H1 (cell line): Measurements from ENCODE around the gene SYT13.

ENCODE experiments used
- BACH1 ChIP-seq: IDR thresholded peaks from 2 replicates; pipeline ENCODE4 v1.6.1; 2012; ENCODE audit warnings: low read length, improper control_type of control experiment
- CHD1 ChIP-seq: IDR thresholded peaks from 2 replicates; pipeline ENCODE4 v1.6.1; 2012; ENCODE audit warnings: low read depth, low read length, improper control_type of control experiment
- CHD2 ChIP-seq: IDR thresholded peaks from 2 replicates; pipeline ENCODE4 v1.6.1; 2012; ENCODE audit warnings: low read length, improper control_type of control experiment
- GABPA ChIP-seq: IDR thresholded peaks from 2 replicates; pipeline ENCODE4 v1.6.1; 2011; ENCODE audit warnings: mild to moderate bottlenecking, low read length, moderate library complexity, borderline replicate concordance; ENCODE audit not compliant: insufficient read depth
- JUND ChIP-seq: IDR thresholded peaks from 2 replicates; pipeline ENCODE4 v1.6.1; 2011; ENCODE audit warnings: mild to moderate bottlenecking, improper control_type of control experiment, low read length
- NRF1 ChIP-seq: IDR thresholded peaks from 2 replicates; pipeline ENCODE4 v1.6.1; 2011; ENCODE audit warnings: mild to moderate bottlenecking, low read depth, low read length, improper control_type of control experiment
- POLR2A ChIP-seq, 2 experiments: IDR thresholded peaks; 1 replicate in 1 of 2; 2 replicates in 1 of 2; pipeline ENCODE4 v1.6.1; 2011; ENCODE audit warnings: low read depth in 2 of 2, low read length in 2 of 2, mild to moderate bottlenecking in 2 of 2; ENCODE audit errors: control extremely low read depth in 1 of 2
- POLR2AphosphoS5 ChIP-seq: IDR thresholded peaks from 2 replicates; pipeline ENCODE4 v1.6.1; 2011; ENCODE audit warnings: low read depth, low read length
- TAF1 ChIP-seq: IDR thresholded peaks from 2 replicates; pipeline ENCODE4 v1.6.1; 2011; ENCODE audit warnings: mild to moderate bottlenecking, low read depth, low read length
- YY1 ChIP-seq: IDR thresholded peaks from 2 replicates; pipeline ENCODE4 v1.6.1; 2011; ENCODE audit warnings: low read depth, mild to moderate bottlenecking, low read length
- TF ChIP-seq, protein P1 (sequence below), 3 experiments: IDR thresholded peaks; 1 replicate in 2 of 3; 2 replicates in 1 of 3; pipeline versions ENCODE4 v1.5.1 to v1.6.1; 2011; ENCODE audit warnings: low read length in 3 of 3, mild to moderate bottlenecking in 3 of 3, inconsistent platforms in 2 of 3, low read depth in 1 of 3, moderate library complexity in 1 of 3; ENCODE audit not compliant: insufficient read depth in 1 of 3; ENCODE audit errors: control extremely low read depth in 1 of 3

DNA sequence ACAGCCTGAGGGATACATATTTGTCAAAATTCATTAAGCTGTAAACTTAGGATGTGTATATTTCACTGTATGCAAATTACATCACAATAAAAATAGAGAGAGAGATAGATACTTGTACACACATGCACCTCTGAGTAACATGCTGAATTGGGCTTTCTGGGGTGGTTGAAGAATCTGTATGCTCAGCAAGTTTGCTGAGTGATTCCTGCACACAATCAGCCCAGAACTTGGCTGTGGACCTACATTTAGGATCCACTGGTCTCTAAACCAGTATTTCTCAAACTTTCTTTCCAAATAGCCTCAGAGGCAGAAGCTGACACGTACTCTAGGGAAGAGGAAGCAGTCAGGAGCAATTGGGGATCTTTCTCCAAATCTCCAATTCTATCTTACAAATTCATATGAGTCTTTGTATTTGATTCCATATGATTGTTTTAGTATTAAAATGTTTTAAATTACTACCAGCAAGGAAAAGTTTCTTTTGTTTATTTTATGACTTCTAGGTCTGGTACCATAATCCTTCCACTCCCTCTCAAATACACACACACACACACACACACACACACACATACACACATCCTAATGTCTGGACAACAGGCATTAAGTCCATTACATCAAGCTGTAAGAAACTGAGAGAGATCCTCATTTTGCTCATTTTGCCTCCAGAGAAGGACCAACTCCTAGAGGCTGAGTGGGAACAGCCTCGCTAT lies 20.0 kb downstream of the SYT13 start:
- TF ChIP-seq POLR2A (IDR thresholded peaks at IDR 0.05; ENCODE audit: control extremely low read depth in 1 of 2, low read depth in 2 of 2, low read length in 2 of 2), result no peak
- no peak for TF ChIP-seq JUND
- TF ChIP-seq TAF1, result no peak
- no peak for TF ChIP-seq BACH1
- TF ChIP-seq, protein P1, sequence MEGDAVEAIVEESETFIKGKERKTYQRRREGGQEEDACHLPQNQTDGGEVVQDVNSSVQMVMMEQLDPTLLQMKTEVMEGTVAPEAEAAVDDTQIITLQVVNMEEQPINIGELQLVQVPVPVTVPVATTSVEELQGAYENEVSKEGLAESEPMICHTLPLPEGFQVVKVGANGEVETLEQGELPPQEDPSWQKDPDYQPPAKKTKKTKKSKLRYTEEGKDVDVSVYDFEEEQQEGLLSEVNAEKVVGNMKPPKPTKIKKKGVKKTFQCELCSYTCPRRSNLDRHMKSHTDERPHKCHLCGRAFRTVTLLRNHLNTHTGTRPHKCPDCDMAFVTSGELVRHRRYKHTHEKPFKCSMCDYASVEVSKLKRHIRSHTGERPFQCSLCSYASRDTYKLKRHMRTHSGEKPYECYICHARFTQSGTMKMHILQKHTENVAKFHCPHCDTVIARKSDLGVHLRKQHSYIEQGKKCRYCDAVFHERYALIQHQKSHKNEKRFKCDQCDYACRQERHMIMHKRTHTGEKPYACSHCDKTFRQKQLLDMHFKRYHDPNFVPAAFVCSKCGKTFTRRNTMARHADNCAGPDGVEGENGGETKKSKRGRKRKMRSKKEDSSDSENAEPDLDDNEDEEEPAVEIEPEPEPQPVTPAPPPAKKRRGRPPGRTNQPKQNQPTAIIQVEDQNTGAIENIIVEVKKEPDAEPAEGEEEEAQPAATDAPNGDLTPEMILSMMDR (IDR thresholded peaks at IDR 0.05; ENCODE audit: control extremely low read depth in 1 of 3, insufficient read depth in 1 of 3, low read depth in 1 of 3, low read length in 3 of 3), result no peak
- TF ChIP-seq NRF1, result no peak
- no peak for TF ChIP-seq POLR2AphosphoS5
- no peak for TF ChIP-seq CHD2
- TF ChIP-seq GABPA, result no peak
- no peak for TF ChIP-seq CHD1
- no peak for TF ChIP-seq YY1
